Activated T-helper 1 cell treated with Interleukin-2 at 50 U/mL for 16 hours (primary cell): ENCODE data around the gene CRHR1.

Source experiments
- DNase-seq: peaks from one replicate; pipeline ENCODE4 v3.0.0-alpha.2; 2020; ENCODE audit warnings: low read depth

Gene CRHR1

DNA sequence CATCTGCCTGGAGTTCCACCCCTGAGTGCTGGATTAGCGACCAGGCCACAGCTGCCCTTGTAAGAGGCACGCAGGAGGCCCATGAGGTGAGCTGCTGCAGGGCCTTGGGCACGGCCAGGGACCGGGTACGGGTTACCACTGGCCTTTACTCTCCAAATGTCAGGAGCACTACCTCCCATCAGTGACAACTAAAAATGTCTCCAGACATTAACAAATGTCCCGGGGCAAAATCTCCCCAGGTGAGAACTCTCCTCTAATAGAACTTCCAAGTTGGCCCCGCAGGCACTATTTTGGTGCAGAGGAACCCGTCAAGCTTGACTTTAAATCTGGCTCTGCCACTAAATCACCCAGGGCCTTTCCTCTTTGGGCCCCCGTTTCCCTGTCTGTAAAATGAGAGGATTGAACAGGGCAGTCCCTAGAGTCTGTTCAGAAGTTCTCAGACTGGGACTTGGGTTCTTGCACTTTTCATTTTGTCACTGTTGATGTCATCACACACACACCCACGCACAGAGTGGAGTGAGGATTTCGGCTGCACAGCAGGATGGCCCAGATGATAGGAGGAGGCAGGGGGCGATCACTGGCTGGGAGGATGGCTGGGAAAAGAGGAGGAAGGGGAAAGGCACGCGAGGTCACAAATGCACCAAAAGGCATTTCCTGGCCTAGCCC lies 85.7 kb downstream of the CRHR1 start:
- no peak for DNase-seq

DNA sequence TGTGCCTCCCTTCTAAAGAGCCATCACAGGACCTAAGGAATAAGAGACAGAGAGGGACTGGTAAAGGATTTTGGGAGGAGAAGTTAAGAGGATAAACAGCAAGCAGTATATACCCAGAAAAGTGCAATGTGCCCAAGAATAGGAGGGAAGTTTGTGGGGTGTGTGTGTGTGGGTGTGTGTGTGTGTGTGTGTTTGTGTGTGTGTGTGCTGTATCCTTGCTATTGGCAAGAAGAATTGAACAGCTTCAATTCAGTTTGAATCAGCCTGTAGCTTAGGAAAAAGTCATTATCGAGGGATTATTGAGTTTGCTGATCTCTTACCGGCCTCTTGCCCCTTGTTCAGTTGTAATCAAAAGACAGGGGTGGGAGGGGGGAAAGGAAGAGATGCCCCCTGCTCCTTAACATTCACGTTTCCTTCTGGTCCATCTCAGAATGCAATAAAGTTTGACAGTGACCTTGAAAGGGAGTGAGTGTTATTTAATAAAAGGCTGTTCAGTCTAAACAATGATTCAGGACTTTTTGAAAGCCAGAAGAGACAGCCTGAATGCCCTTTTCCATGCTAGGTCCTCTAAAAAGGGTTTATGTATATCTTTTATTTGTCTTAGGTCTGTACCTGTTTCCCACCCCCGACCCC lies 86.3 kb downstream of the CRHR1 start:
- no peak for DNase-seq

- DNase-seq = no peak
These were observed 87.6 kb downstream of the CRHR1 start for GRCh38 chr17:45871718-45872117.

- DNase-seq = no peak
These were observed 89.6 kb downstream of the CRHR1 start for GRCh38 chr17:45873728-45874127.

GRCh38 chr17:45874151-45874550 lies 90.0 kb downstream of the CRHR1 start:
- no peak for DNase-seq

- DNase-seq = no peak
These were observed 92.4 kb downstream of the CRHR1 start for GRCh38 chr17:45876539-45876938.

DNA sequence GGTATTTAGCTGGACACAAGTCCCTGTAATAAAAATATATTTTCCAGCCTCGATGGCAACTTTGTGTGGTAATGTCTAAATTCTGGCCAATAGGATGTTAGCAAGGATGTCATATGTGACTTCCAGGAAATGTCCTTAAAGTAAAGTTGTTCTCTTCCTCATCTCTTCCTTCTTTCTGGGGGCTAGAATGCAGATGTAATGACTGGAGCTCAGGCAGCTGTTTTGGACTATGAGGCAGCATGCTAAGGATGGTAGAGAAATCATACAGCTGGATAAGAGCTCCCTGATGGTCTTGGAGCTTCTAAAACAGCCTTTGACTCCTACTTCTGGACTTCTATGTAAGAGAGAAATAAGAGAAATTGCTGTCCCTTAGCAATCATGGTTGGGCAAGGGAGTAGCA lies 93.3 kb downstream of the CRHR1 start:
- no peak for DNase-seq

DNA sequence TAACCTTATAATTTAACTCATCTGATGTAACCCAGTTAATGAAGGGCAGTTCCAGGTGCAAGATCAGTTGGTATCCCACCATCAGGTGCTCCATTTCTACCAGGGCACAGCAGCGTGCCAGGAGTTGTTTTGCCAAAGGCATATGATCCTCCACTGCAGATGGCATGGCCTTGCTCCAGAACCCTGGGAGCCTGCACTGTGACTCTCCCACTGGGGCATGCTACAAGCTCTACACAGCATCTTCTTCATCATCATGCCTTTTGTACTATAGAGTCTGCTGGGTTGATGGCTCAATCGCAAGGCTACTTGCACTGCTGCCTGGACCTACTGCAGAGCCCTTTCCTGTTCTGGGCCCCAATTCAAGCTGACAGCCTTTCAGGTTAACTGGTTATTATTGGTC lies 98.9 kb downstream of the CRHR1 start:
- DNase-seq = no peak
